Tibial artery (tissue), 4 donors: Measurements from ENCODE around the gene STK16.
A peak's percentile ranks its signal among the peaks of the same experiment; 100 is the strongest.

Experiments used
- DNase-seq, 2 donors: peaks; one replicate each; pipeline ENCODE4 v3.0.0-alpha.2; 2019
- H3K27ac ChIP-seq, 2 donors: fragments of 200-600 bp; sonication (generic) in 1 of 2; 1 replicate in 1 of 2; 2 replicates in 1 of 2; pipeline ENCODE4 v1.5.1; 2018 to 2019; ENCODE audit warnings: mild to moderate bottlenecking in 1 of 2
- H3K27me3 ChIP-seq, 2 donors: fragments of 200-600 bp; sonication (generic) in 1 of 2; one replicate each; pipeline versions ENCODE4 v1.5.1 to v1.6.0; 2016 to 2019
- H3K36me3 ChIP-seq, 3 donors: fragments of 200-600 bp; sonication (generic) in 2 of 3; one replicate each; pipeline ENCODE4 v1.5.1; 2016 to 2019; ENCODE audit warnings: mild to moderate bottlenecking in 2 of 3
- H3K4me1 ChIP-seq, 4 donors: fragments of 200-600 bp; sonication (generic) in 2 of 4; 1 replicate in 3 of 4; 2 replicates in 1 of 4; pipeline ENCODE4 v1.5.1; 2016 to 2019
- H3K4me3 ChIP-seq, 2 donors: fragments of 200-600 bp; sonication (generic) in 1 of 2; 1 replicate in 1 of 2; 2 replicates in 1 of 2; pipeline ENCODE4 v1.5.1; 2018 to 2019; ENCODE audit warnings: mild to moderate bottlenecking in 2 of 2
- H3K9me3 ChIP-seq, 3 donors: fragments of 200-600 bp; sonication (generic) in 1 of 3; one replicate each; pipeline ENCODE4 v1.5.1; 2016 to 2019
- intact Hi-C: fragments of 100-400 bp; cut with DNase I; formaldehyde crosslinking; loops from one replicate; pipeline ENCODE4 v1.15.0; 2023; ENCODE audit warnings: low total_unique reads
- TF ChIP-seq, protein P1 (sequence below), 2 experiments: fragments of 200-600 bp in 1 of 2; fragments of 450-650 bp in 1 of 2; IDR thresholded peaks; one replicate each; pipeline ENCODE4 v1.5.1; 2017 to 2019; ENCODE audit warnings: antibody characterized with exemption in 2 of 2, mild to moderate bottlenecking in 1 of 2, moderate library complexity in 1 of 2

The STK16 gene

DNA sequence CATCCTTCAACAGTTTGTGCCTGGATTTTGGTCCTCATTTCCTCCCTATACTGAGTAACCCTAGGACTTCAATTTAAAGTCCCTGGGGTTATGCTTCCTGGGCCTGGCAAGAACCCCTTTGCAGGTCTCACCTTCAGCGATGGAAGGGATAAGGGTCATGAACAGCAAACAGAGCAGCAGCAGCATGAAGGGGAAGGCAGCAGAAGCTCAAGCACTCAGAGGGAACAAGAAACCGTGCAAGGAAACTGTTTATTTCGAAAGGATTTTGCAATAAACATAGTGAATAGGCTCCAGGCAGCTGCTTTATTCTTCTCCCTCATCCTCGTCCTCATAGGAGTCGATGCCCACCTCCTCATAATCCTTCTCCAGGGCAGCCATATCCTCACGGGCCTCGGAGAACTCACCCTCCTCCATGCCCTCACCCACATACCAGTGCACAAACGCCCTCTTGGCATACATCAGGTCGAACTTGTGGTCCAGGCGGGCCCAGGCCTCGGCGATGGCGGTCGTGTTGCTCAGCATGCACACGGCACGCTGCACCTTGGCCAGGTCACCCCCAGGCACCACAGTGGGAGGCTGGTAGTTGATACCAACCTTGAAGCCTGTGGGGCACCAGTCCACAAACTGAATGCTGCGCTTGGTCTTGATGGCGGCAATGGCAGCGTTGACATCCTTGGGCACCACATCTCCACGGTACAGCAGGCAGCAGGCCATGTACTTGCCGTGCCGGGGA, 4.9 kb downstream of the STK16 start:
- Histone ChIP-seq H3K4me3 (peak overlapping the region in 1 of 2 donors; percentile 23), H3K9me3 (no peaks in the 10 kb centered on the region), H3K4me1 (peaks cover 0 to 85% (median 65%) of the 10 kb centered on the region in 4 donors), H3K27ac (peak overlapping the region; percentile 86 to 92), H3K27me3 (no peaks in the 10 kb centered on the region), H3K36me3 (peaks cover 9 to 37% (median 29%) of the 10 kb centered on the region in 3 donors)
- TF ChIP-seq, protein P1, sequence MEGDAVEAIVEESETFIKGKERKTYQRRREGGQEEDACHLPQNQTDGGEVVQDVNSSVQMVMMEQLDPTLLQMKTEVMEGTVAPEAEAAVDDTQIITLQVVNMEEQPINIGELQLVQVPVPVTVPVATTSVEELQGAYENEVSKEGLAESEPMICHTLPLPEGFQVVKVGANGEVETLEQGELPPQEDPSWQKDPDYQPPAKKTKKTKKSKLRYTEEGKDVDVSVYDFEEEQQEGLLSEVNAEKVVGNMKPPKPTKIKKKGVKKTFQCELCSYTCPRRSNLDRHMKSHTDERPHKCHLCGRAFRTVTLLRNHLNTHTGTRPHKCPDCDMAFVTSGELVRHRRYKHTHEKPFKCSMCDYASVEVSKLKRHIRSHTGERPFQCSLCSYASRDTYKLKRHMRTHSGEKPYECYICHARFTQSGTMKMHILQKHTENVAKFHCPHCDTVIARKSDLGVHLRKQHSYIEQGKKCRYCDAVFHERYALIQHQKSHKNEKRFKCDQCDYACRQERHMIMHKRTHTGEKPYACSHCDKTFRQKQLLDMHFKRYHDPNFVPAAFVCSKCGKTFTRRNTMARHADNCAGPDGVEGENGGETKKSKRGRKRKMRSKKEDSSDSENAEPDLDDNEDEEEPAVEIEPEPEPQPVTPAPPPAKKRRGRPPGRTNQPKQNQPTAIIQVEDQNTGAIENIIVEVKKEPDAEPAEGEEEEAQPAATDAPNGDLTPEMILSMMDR (IDR thresholded peaks at IDR 0.05): no peak
- intact Hi-C loops: no loop called here
- DNase-seq: no peak

DNA sequence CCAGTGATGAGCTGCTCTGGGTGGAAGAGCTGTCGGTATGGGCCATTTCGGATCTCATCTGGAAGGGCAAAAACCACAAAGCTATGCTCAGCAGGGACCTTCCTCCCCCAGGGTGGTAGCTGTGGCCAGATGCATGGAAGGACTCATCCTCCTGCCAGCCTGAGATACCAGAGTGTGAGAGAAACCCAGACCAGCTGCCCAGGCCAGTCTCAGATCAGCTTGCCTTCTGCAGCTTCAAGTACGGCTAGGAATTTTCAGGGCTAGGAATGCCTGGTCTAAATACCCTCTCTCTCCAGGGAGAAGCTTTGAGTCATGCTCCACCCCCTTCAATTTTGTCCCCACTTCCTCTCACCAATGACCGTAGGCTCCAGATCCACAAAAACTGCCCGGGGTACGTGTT, 6.4 kb downstream of the STK16 start:
- Histone ChIP-seq H3K27ac (peak overlapping the region; percentile 85 to 92), H3K27me3 (peaks cover 0 to 8% of the 10 kb centered on the region in 2 donors), H3K36me3 (peaks cover 9 to 37% (median 29%) of the 10 kb centered on the region in 3 donors), H3K4me3 (peak overlapping the region; percentile 79 to 86), H3K9me3 (no peaks in the 10 kb centered on the region), H3K4me1 (peaks cover 0 to 74% (median 55%) of the 10 kb centered on the region in 4 donors)
- intact Hi-C loops: no loop called here
- no peak for DNase-seq
- TF ChIP-seq, protein P1 (IDR thresholded peaks at IDR 0.05): no peak

DNA sequence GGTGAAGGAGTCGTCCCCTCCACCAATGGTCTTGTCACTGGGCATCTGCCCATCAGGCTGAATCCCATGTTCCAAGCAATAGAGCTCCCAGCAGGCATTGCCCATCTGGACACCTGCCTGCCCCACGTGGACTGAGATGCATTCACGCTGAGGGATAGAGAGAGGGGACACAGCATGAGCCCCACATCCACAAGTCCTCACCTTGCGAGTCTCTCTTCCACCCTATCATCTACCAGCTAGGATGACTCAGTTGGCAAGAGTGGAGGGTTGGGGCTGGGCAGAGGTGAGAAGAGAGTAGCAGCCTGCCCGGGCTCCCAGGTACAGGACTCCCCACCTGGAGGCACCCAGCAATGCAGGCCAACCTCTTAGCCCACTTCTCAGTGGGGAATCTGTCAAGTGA, 6.8 kb downstream of the STK16 start:
- TF ChIP-seq, protein P1 (IDR thresholded peaks at IDR 0.05): no peak
- intact Hi-C loops: no loop called here
- peaks cover 9 to 35% (median 29%) of the 10 kb centered on the region in 3 donors for H3K36me3 ChIP-seq
- peak overlapping the region; percentile 85 to 92 for H3K27ac ChIP-seq
- H3K27me3 ChIP-seq: peaks cover 0 to 8% of the 10 kb centered on the region in 2 donors
- H3K4me1 ChIP-seq: peaks cover 0 to 70% (median 54%) of the 10 kb centered on the region in 4 donors
- H3K4me3 ChIP-seq: peak overlapping the region; percentile 79 to 86
- peak in 1 of 2 donors; percentile 78 for DNase-seq
- no peaks in the 10 kb centered on the region for H3K9me3 ChIP-seq

DNA sequence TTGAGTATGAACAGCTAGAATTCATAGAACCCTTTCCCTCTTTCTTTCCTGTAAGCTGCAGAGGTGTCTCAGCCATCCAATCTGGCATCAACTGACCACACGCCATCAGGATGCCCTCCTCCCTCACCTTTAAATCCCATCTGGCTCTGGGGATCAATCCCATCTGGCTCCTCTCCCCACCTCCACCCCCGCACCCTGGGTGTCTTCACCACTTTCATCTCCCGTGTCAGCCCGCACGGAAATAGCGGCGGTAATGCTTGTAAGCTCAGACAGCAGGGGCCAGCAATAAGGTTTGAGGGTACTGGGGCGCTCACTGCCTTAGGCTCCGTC, 7.3 kb downstream of the STK16 start:
- Histone ChIP-seq H3K4me3 (peak overlapping the region; percentile 79 to 86), H3K27me3 (peaks cover 0 to 8% of the 10 kb centered on the region in 2 donors), H3K9me3 (no peaks in the 10 kb centered on the region), H3K27ac (peak overlapping the region; percentile 85 to 92), H3K36me3 (peaks cover 9 to 30% (median 26%) of the 10 kb centered on the region in 3 donors), H3K4me1 (peaks cover 0 to 65% (median 54%) of the 10 kb centered on the region in 4 donors)
- TF ChIP-seq, protein P1 (IDR thresholded peaks at IDR 0.05): no peak
- no peak for DNase-seq
- intact Hi-C loops: no loop called here

DNA sequence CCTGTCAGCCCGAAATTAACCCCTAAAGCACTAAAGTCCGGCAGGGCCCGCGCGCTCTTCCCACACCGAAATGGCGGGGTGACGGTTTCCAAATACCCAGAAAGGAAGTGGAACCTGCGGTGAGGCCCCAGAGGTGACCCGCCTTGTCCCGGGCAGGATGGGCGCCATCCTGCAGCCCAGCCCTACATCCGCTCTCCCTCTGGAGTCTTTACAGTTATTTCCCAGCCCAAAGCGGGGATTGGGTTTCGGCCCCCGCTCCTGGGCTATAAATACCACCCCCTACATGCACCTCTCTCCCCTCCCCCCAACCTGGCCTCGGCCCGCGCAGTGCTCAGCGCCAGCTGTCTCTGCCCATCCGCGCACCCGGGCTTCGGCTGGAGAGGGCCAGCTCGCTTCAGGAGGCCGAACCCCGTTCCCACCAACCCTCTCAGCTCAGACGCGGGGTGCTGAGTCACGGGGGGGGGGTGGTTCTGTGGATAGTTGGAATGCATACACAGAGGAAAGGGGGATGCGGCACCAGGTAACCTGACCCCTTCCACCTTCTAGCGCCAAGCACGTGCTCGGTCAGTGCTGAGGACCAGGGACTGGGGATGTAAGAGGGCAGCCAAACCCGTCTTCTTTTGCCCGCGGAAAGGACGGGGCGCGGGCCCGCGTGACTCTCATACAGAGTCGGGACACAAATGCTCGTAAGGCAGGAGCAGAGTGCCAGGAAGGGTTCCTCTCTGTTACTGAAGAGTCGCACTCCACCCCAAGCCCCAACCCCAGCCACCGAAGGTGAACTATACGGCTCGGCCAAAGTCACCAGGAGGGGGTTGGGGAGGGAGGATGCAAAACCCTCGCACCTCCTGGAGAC, 7.8 kb downstream of the STK16 start, which contains the start of gene TUBA4B:
Gene TUBA4B, plus strand, starts transcription at position 344 of the 853 bp plus-strand sequence. Its CDS starts 165 bp downstream, at position 509.
- Histone ChIP-seq H3K36me3 (peaks cover 9 to 25% (median 20%) of the 10 kb centered on the region in 3 donors), H3K9me3 (no peaks in the 10 kb centered on the region), H3K4me1 (peaks cover 0 to 62% (median 50%) of the 10 kb centered on the region in 4 donors), H3K4me3 (peak within 1 kb of the TSS; percentile 79 to 86), H3K27ac (peak within 1 kb of the TSS; percentile 85 to 92), H3K27me3 (peaks cover 0 to 9% of the 10 kb centered on the region in 2 donors)
- DNase-seq: peak in 1 of 2 donors; percentile 79
- intact Hi-C loops: no loop called here
- TF ChIP-seq, protein P1 (IDR thresholded peaks at IDR 0.05): no peak
